Neuronal stem cell (in vitro differentiated cells): ENCODE data around the gene G6PD.

Source experiments
- DNase-seq: peaks from one replicate; pipeline ENCODE4 v3.0.0-alpha.2; 2013; ENCODE audit warnings: low spot score
- H2AFZ ChIP-seq: one replicate; pipeline ENCODE4 v1.6.1; 2013; ENCODE audit warnings: mild to moderate bottlenecking, low read length, inconsistent platforms
- H2AK5ac ChIP-seq: 2 replicates; pipeline ENCODE4 v1.6.1; 2013; ENCODE audit warnings: low read depth, mild to moderate bottlenecking, inconsistent platforms, low read length, moderate library complexity, mixed read lengths
- H2BK120ac ChIP-seq: 2 replicates; pipeline ENCODE4 v1.6.1; 2013; ENCODE audit warnings: low read depth, mild to moderate bottlenecking, inconsistent platforms, low read length, moderate library complexity, mixed read lengths
- H2BK12ac ChIP-seq: one replicate; pipeline ENCODE4 v1.6.1; 2013; ENCODE audit warnings: low read length, inconsistent platforms
- H2BK15ac ChIP-seq: 2 replicates; pipeline ENCODE4 v1.6.1; 2013; ENCODE audit warnings: mild to moderate bottlenecking, low read length, inconsistent platforms, mixed read lengths
- H2BK5ac ChIP-seq: one replicate; pipeline ENCODE4 v1.6.1; 2013; ENCODE audit warnings: inconsistent platforms, mild to moderate bottlenecking, low read length, moderate library complexity
- H3K14ac ChIP-seq: one replicate; pipeline ENCODE4 v1.6.1; 2013; ENCODE audit warnings: low read length, inconsistent platforms
- H3K18ac ChIP-seq: 2 replicates; pipeline ENCODE4 v1.6.1; 2013; ENCODE audit warnings: low read length, inconsistent platforms
- H3K23ac ChIP-seq: 2 replicates; pipeline ENCODE4 v1.6.1; 2013; ENCODE audit warnings: low read depth, mild to moderate bottlenecking, mixed read lengths, low read length, inconsistent platforms; ENCODE audit not compliant: poor library complexity
- H3K27ac ChIP-seq: replicated peaks from 3 replicates; pipeline ENCODE4 v1.5.1; 2013; ENCODE audit warnings: low read length, inconsistent platforms
- H3K27me3 ChIP-seq, 3 experiments: 2 replicates each; pipeline ENCODE4 v1.6.1; 2013; ENCODE audit warnings: low read length in 3 of 3, mild to moderate bottlenecking in 2 of 3, inconsistent platforms in 1 of 3, low read depth in 1 of 3, mixed read lengths in 1 of 3, moderate library complexity in 1 of 3; ENCODE audit not compliant: control insufficient read depth in 3 of 3, insufficient read depth in 3 of 3
- H3K36me3 ChIP-seq, 2 donors: replicated peaks in 1 of 2; 2 replicates each; pipeline ENCODE4 v1.6.1; 2013; ENCODE audit warnings: low read length in 2 of 2; ENCODE audit not compliant: control insufficient read depth in 2 of 2, insufficient read depth in 2 of 2
- H3K4ac ChIP-seq: 2 replicates; pipeline ENCODE4 v1.6.1; 2013; ENCODE audit warnings: inconsistent platforms, mild to moderate bottlenecking, low read length, moderate library complexity
- H3K4me1 ChIP-seq, 2 donors: 1 replicate in 1 of 2; 2 replicates in 1 of 2; pipeline ENCODE4 v1.6.1; 2013; ENCODE audit warnings: low read length in 2 of 2, low read depth in 1 of 2; ENCODE audit not compliant: control insufficient read depth in 2 of 2, insufficient read depth in 1 of 2
- H3K4me2 ChIP-seq: one replicate; pipeline ENCODE4 v1.6.1; 2013; ENCODE audit warnings: mild to moderate bottlenecking, low read length, inconsistent platforms; ENCODE audit not compliant: insufficient read depth, poor library complexity, severe bottlenecking
- H3K4me3 ChIP-seq, 2 donors: 2 replicates each; pipeline ENCODE4 v1.5.1; 2013; ENCODE audit warnings: low read length in 2 of 2, mild to moderate bottlenecking in 2 of 2, inconsistent platforms in 1 of 2, moderate library complexity in 1 of 2
- H3K79me1 ChIP-seq: one replicate; pipeline ENCODE4 v1.6.1; 2013; ENCODE audit warnings: low read depth, mild to moderate bottlenecking, inconsistent platforms, low read length, moderate library complexity
- H3K9ac ChIP-seq: one replicate; pipeline ENCODE4 v1.6.1; 2013; ENCODE audit warnings: mild to moderate bottlenecking, low read depth, low read length, inconsistent platforms; ENCODE audit not compliant: poor library complexity
- H3K9me3 ChIP-seq, 2 donors: replicated peaks in 1 of 2; 2 replicates each; pipeline versions ENCODE3 to v1.6.1; 2013; ENCODE audit warnings: low read length in 2 of 2, mild to moderate bottlenecking in 2 of 2, inconsistent platforms in 1 of 2, low read depth in 1 of 2, mixed read lengths in 1 of 2, moderate library complexity in 1 of 2; ENCODE audit not compliant: control insufficient read depth in 2 of 2, insufficient read depth in 1 of 2
- H4K8ac ChIP-seq: one replicate; pipeline ENCODE4 v1.6.1; 2013; ENCODE audit warnings: low read depth, mild to moderate bottlenecking, inconsistent platforms, low read length, moderate library complexity
- H4K91ac ChIP-seq: one replicate; pipeline ENCODE4 v1.6.1; 2013; ENCODE audit warnings: low read length, low read depth, mild to moderate bottlenecking, inconsistent platforms; ENCODE audit not compliant: poor library complexity
- WGBS, 2 donors: extraction: QIAGEN DNeasy Blood & Tissue Kit; methylation state at CpG; one replicate each; pipeline ENCODE4 v1.1.7; 2013; ENCODE audit warnings: missing lambda C conversion rate in 2 of 2, mixed read lengths in 1 of 2; ENCODE audit not compliant: insufficient read length in 2 of 2, insufficient replicate concordance in 1 of 2; ENCODE audit errors: extremely low coverage in 2 of 2; 5-methylcytosine and 5-hydroxymethylcytosine counted together

The G6PD gene

GRCh38 chrX:154484255-154485149 is 62.1 kb downstream of the G6PD start:
- H3K18ac ChIP-seq = no peak overlapping the region
- no CpG with 5 or more reads among the region's 16 CpGs for WGBS, 2 donors
- no peak overlapping the region for H3K14ac ChIP-seq
- no peak overlapping the region for H3K4me2 ChIP-seq
- H2BK120ac ChIP-seq = no peak overlapping the region
- peaks cover 0 to under 1% of the 10 kb centered on the region in 2 donors for H3K4me1 ChIP-seq
- H3K27me3 ChIP-seq = peaks cover 0 to 10% (median 0%) of the 10 kb centered on the region in 3 experiments
- H2BK5ac ChIP-seq = no peak overlapping the region
- H2BK15ac ChIP-seq = no peak overlapping the region
- no peak for DNase-seq
- H3K27ac ChIP-seq = no peak overlapping the region
- H3K4ac ChIP-seq = no peak overlapping the region
- no peak overlapping the region for H2BK12ac ChIP-seq
- H3K79me1 ChIP-seq = peaks cover 7% of the 10 kb centered on the region
- peak overlapping the region; percentile 44 for H3K9ac ChIP-seq
- H2AFZ ChIP-seq = no peak overlapping the region
- H2AK5ac ChIP-seq = no peak overlapping the region
- H3K23ac ChIP-seq = no peak overlapping the region
- no peak overlapping the region for H4K91ac ChIP-seq
- peaks cover 3 to 8% of the 10 kb centered on the region in 2 donors for H3K36me3 ChIP-seq
- H3K4me3 ChIP-seq = no peak overlapping the region
- no peak overlapping the region for H4K8ac ChIP-seq
- no peaks in the 10 kb centered on the region for H3K9me3 ChIP-seq

GRCh38 chrX:154483325-154483724 is 63.3 kb downstream of the G6PD start:
- Histone ChIP-seq H3K4me2 (no peak overlapping the region), H3K18ac (no peak overlapping the region), H3K36me3 (peaks cover 3 to 8% of the 10 kb centered on the region in 2 donors), H3K27ac (no peak overlapping the region), H3K27me3 (peaks cover 0 to 10% (median 0%) of the 10 kb centered on the region in 3 experiments), H3K9me3 (no peaks in the 10 kb centered on the region), H2AFZ (no peak overlapping the region), H3K14ac (no peak overlapping the region), H3K9ac (no peak overlapping the region), H3K4me3 (no peak overlapping the region), H2AK5ac (no peak overlapping the region), H2BK12ac (no peak overlapping the region), H3K79me1 (peaks cover 8% of the 10 kb centered on the region), H2BK120ac (no peak overlapping the region), H3K4ac (no peak overlapping the region), H3K4me1 (peaks cover 0 to under 1% of the 10 kb centered on the region in 2 donors), H2BK15ac (no peak overlapping the region), H2BK5ac (no peak overlapping the region), H4K8ac (no peak overlapping the region), H3K23ac (no peak overlapping the region), H4K91ac (no peak overlapping the region)
- no CpG with 5 or more reads among the region's 7 CpGs for WGBS, 2 donors
- no peak for DNase-seq

- H3K27ac ChIP-seq = no peak overlapping the region
- H3K18ac ChIP-seq = no peak overlapping the region
- no peak overlapping the region for H3K14ac ChIP-seq
- H3K9me3 ChIP-seq = no peaks in the 10 kb centered on the region
- H3K27me3 ChIP-seq = peaks cover 0 to 10% (median 0%) of the 10 kb centered on the region in 3 experiments
- H3K36me3 ChIP-seq = peaks cover 3 to 5% of the 10 kb centered on the region in 2 donors
- H3K4me2 ChIP-seq = no peak overlapping the region
- no peak overlapping the region for H3K4me3 ChIP-seq
- peaks cover 2 to 5% of the 10 kb centered on the region in 2 donors for H3K4me1 ChIP-seq
- no peak overlapping the region for H2BK120ac ChIP-seq
- WGBS, 2 donors = no CpG with 5 or more reads among the region's 7 CpGs
- H3K79me1 ChIP-seq = peaks cover 9% of the 10 kb centered on the region
- no peak overlapping the region for H2AK5ac ChIP-seq
- peak overlapping the region; percentile 70 for H3K9ac ChIP-seq
- no peak for DNase-seq
- H4K91ac ChIP-seq = no peak overlapping the region
- H2BK5ac ChIP-seq = no peak overlapping the region
- peak overlapping the region; percentile 77 for H2AFZ ChIP-seq
- no peak overlapping the region for H4K8ac ChIP-seq
- H2BK12ac ChIP-seq = no peak overlapping the region
- no peak overlapping the region for H2BK15ac ChIP-seq
- H3K4ac ChIP-seq = no peak overlapping the region
- H3K23ac ChIP-seq = no peak overlapping the region
These were observed 63.9 kb downstream of the G6PD start for GRCh38 chrX:154482786-154483185.

GRCh38 chrX:154481911-154482601 is 64.6 kb downstream of the G6PD start:
- Histone ChIP-seq H3K79me1 (peaks cover 9% of the 10 kb centered on the region), H3K36me3 (peaks cover 0 to 3% of the 10 kb centered on the region in 2 donors), H2BK120ac (no peak overlapping the region), H2BK15ac (no peak overlapping the region), H3K4me3 (no peak overlapping the region), H3K4me1 (peaks cover 2 to 6% of the 10 kb centered on the region in 2 donors), H3K27ac (no peak overlapping the region), H2BK12ac (no peak overlapping the region), H3K14ac (no peak overlapping the region), H3K4ac (no peak overlapping the region), H4K8ac (no peak overlapping the region), H3K4me2 (no peak overlapping the region), H3K27me3 (peaks cover 0 to 11% (median 0%) of the 10 kb centered on the region in 3 experiments), H2BK5ac (no peak overlapping the region), H2AFZ (peak overlapping the region; percentile 77), H3K18ac (no peak overlapping the region), H3K9me3 (no peaks in the 10 kb centered on the region), H3K9ac (no peak overlapping the region), H2AK5ac (no peak overlapping the region), H3K23ac (no peak overlapping the region), H4K91ac (no peak overlapping the region)
- DNase-seq = no peak
- WGBS, 2 donors = no CpG with 5 or more reads among the region's 14 CpGs
